K562 (cell line): ENCODE measurements around the gene CSF1. TPM values are rescaled to one million over a fixed set of nuclear protein-coding genes. Genes with fewer than 3 reads are reported as not detected.

Experiments
- CCNT2 ChIP-seq: IDR thresholded peaks from 2 replicates; pipeline ENCODE4 v1.6.1; 2011; ENCODE audit warnings: borderline replicate concordance, low read depth, mild to moderate bottlenecking, moderate library complexity, mixed read lengths, low read length; ENCODE audit not compliant: insufficient read length; ENCODE audit errors: extremely low read depth
- CUX1 ChIP-seq: fragments of 200-800 bp; sonication (Bioruptor generic); IDR thresholded peaks from 2 replicates; pipeline ENCODE4 v1.6.1; 2016; ENCODE audit warnings: missing genetic modification characterization, missing compliant biosample characterization
- FOXA1 ChIP-seq: fragments of 450-650 bp; IDR thresholded peaks from 2 replicates; pipeline ENCODE4 v1.6.1; 2016; ENCODE audit warnings: mild to moderate bottlenecking, borderline replicate concordance
- HBP1 ChIP-seq: fragments of 450-650 bp; formaldehyde crosslinking; IDR thresholded peaks from 2 replicates; pipeline ENCODE4 v1.4.0; 2022; ENCODE audit warnings: missing genetic modification characterization
- HLTF ChIP-seq: fragments of 450-650 bp; IDR thresholded peaks from 2 replicates; pipeline ENCODE4 v1.6.1; 2016
- HNRNPUL1 ChIP-seq: fragments of 200-400 bp; formaldehyde crosslinking; IDR thresholded peaks from 2 replicates; pipeline ENCODE4 v1.6.1; 2017; ENCODE audit warnings: low read length
- ILF3 ChIP-seq: fragments of 450-650 bp; IDR thresholded peaks from 2 replicates; pipeline ENCODE4 v1.6.1; 2018; ENCODE audit warnings: antibody characterized with exemption, mild to moderate bottlenecking, moderate library complexity, borderline replicate concordance
- MAFF ChIP-seq: IDR thresholded peaks from 2 replicates; pipeline ENCODE4 v1.6.1; 2012; ENCODE audit warnings: low read length, improper control_type of control experiment
- MCM3 ChIP-seq: fragments of 450-650 bp; IDR thresholded peaks from 2 replicates; pipeline ENCODE4 v1.6.1; 2016
- MECOM ChIP-seq: fragments of 250-450 bp; sonication (Bioruptor Pico); IDR thresholded peaks from 2 replicates; pipeline ENCODE4 v1.8.0; 2022; ENCODE audit warnings: inconsistent platforms
- RBM25 ChIP-seq: fragments of 200-400 bp; formaldehyde crosslinking; IDR thresholded peaks from 2 replicates; pipeline ENCODE4 v1.6.1; 2018; ENCODE audit warnings: low read length, low read depth, moderate library complexity; ENCODE audit not compliant: severe bottlenecking
- RFX7 ChIP-seq: fragments of 250-450 bp; sonication (Bioruptor Pico); IDR thresholded peaks from 2 replicates; pipeline ENCODE4 v1.5.1; 2021; ENCODE audit warnings: mild to moderate bottlenecking
- RNF219 ChIP-seq: fragments of 250-450 bp; sonication (Bioruptor Pico); IDR thresholded peaks from 2 replicates; pipeline ENCODE4 v1.5.0; 2022; ENCODE audit warnings: mild to moderate bottlenecking
- SMARCB1 ChIP-seq: IDR thresholded peaks from 2 replicates; pipeline ENCODE4 v1.6.1; 2011; ENCODE audit warnings: improper control_type of control experiment, low read depth; ENCODE audit not compliant: insufficient read length
- STAT5B ChIP-seq: fragments of 250-450 bp; sonication (Bioruptor Pico); IDR thresholded peaks from 2 replicates; pipeline ENCODE4 v1.8.0; 2021; ENCODE audit warnings: mild to moderate bottlenecking, inconsistent platforms
- XRCC5 ChIP-seq: fragments of 200-400 bp; formaldehyde crosslinking; IDR thresholded peaks from 2 replicates; pipeline ENCODE4 v1.6.1; 2017; ENCODE audit warnings: low read depth, mild to moderate bottlenecking, low read length
- ZFX ChIP-seq: sonication (generic); formaldehyde crosslinking; IDR thresholded peaks from 2 replicates; pipeline ENCODE4 v1.8.0; 2022; ENCODE audit warnings: mild to moderate bottlenecking, missing genetic modification reagents, moderate library complexity
- ZNF311 ChIP-seq: fragments of 250-450 bp; sonication (Bioruptor Pico); IDR thresholded peaks from 2 replicates; pipeline ENCODE4 v1.4.0; 2020; ENCODE audit warnings: mild to moderate bottlenecking, moderate library complexity
- ZNF511 ChIP-seq: sonication (generic); formaldehyde crosslinking; IDR thresholded peaks from 2 replicates; pipeline ENCODE4 v1.8.0; 2022; ENCODE audit warnings: mild to moderate bottlenecking, missing genetic modification reagents
- ZSCAN29 ChIP-seq: fragments of 450-650 bp; IDR thresholded peaks from 2 replicates; pipeline ENCODE4 v1.6.1; 2017
- polyA plus RNA-seq, 8 experiments: library from polyadenylated mRNA; depleted of rRNA in 4 of 8; stranded (reverse) in 5 of 8; unstranded in 3 of 8; fragments of >200 nt; fragmentation: Nextera tagmentation in 2 of 8; fragmentation: Illumina TruSeq in 1 of 8; extraction: Ambion mirVana in 2 of 8; extraction: Trizol in 1 of 8; gene quantifications; 2 replicates each; pipeline versions ENCODE4 v1.2.1 to v1.2.3, GENCODE V29; 2011 to 2014; ENCODE audit warnings: inconsistent platforms in 1 of 8, missing spikeins in 1 of 8
- total RNA-seq, 7 experiments: library from RNA; depleted of rRNA in 6 of 7; stranded (reverse); fragments of >200 nt in 6 of 7; fragmentation: Illumina TruSeq in 2 of 7; extraction: Trizol in 2 of 7; gene quantifications; 2 replicates each; pipeline versions ENCODE4 v1.2.1 to v1.2.3, GENCODE V29; 2011 to 2021; ENCODE audit warnings: low replicate concordance in 1 of 7

The CSF1 gene
- total and polyA plus RNA-seq, 9 of the 15 experiments (the other 6 are each of a cell fraction or from before 2014, with no cell fraction given), result 0.18 to 11.8 (median 2.8) TPM

GRCh38 chr1:109880971-109881894 lies 29.4 kb upstream of the CSF1 start (continued):
- TF ChIP-seq HBP1, result no peak
- no peak for TF ChIP-seq CUX1 (CRISPR knock-in tag)
- TF ChIP-seq HLTF, result no peak
- TF ChIP-seq ZFX (CRISPR knock-in tag), result no peak
- TF ChIP-seq RNF219, result no peak
- no peak for TF ChIP-seq RFX7 (CRISPR knock-in tag)
- TF ChIP-seq MECOM (CRISPR knock-in tag), result no peak
- TF ChIP-seq RBM25, result peak; percentile 30
- no peak for TF ChIP-seq ILF3
- no peak for TF ChIP-seq STAT5B (CRISPR knock-in tag)
- TF ChIP-seq FOXA1, result no peak
- TF ChIP-seq ZNF511 (CRISPR knock-in tag), result no peak
- TF ChIP-seq HNRNPUL1, result no peak
- no peak for TF ChIP-seq XRCC5
- no peak for TF ChIP-seq ZNF311
- no peak for TF ChIP-seq MCM3
- TF ChIP-seq MAFF, result peak; percentile 53
- no peak for TF ChIP-seq CCNT2
- TF ChIP-seq SMARCB1, result no peak
- no peak for TF ChIP-seq ZSCAN29
